ENCODE results near the gene SOX30.
"Not testable (repeated sequence)": the region's sequence is repeated elsewhere in the genome, so short reads cannot be mapped to it uniquely, and the experiment has no call there.

DNA sequence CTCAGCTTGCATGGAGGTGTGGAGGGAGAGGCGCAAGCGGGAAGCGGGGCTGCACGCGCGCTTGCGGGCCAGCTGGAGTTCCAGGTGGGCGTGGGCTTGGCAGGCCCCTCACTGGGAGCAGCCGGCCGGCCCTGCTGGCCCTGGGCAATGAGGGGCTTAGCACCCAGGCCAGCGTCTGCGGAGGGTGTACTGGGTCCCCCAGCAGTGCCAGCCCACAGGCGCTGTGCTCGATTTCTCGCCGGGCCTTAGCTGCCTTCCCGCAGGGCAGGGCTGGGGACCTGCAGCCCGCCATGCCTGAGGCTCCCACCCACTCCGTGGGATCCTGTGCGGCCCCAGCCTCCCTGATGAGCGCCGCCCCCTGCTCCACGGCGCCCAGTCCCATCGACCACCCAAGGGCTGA lies 41.6 kb upstream of the SOX30 start:
- not testable (repeated sequence) for TF ChIP-seq POLR2A (IDR thresholded peaks at IDR 0.05)
- TF ChIP-seq, protein P1, sequence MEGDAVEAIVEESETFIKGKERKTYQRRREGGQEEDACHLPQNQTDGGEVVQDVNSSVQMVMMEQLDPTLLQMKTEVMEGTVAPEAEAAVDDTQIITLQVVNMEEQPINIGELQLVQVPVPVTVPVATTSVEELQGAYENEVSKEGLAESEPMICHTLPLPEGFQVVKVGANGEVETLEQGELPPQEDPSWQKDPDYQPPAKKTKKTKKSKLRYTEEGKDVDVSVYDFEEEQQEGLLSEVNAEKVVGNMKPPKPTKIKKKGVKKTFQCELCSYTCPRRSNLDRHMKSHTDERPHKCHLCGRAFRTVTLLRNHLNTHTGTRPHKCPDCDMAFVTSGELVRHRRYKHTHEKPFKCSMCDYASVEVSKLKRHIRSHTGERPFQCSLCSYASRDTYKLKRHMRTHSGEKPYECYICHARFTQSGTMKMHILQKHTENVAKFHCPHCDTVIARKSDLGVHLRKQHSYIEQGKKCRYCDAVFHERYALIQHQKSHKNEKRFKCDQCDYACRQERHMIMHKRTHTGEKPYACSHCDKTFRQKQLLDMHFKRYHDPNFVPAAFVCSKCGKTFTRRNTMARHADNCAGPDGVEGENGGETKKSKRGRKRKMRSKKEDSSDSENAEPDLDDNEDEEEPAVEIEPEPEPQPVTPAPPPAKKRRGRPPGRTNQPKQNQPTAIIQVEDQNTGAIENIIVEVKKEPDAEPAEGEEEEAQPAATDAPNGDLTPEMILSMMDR (IDR thresholded peaks at IDR 0.05): not testable (repeated sequence)
